GM12878 (cell line): ENCODE measurements around the gene MTRR. TPM values are rescaled to one million over a fixed set of nuclear protein-coding genes. Genes with fewer than 3 reads are reported as not detected.

Source experiments
- ATAC-seq: fragments of 200-7000 bp; cut with Tn5 transposase; 3 replicates; pipeline ENCODE4 v1.9.1; 2020; ENCODE audit warnings: mild to moderate bottlenecking, moderate library complexity
- BruUV-seq: library from RNA; stranded (reverse); fragments of 400-500 nt; replicated peaks from 2 replicates; lab custom pipeline; 2021; lab: Mats Ljungman, UMichigan
- CTCF ChIA-PET: fragments of 300-600 bp; sonication (Branson Sonifier 250); formaldehyde crosslinking; extraction: SDS; loops from one replicate; lab custom pipeline; 2021; ENCODE audit warnings: inconsistent platforms; lab: Yijun Ruan, JAX
- POLR2A ChIA-PET: fragments of 350-600 bp; formaldehyde crosslinking; extraction: SDS; loops from one replicate; lab custom pipeline; 2021; ENCODE audit warnings: inconsistent platforms; lab: Charles Lee
- RAD21 ChIA-PET: fragments of 300-600 bp; sonication (Branson Sonifier 250); formaldehyde crosslinking; loops from one replicate; lab custom pipeline; 2023; ENCODE audit warnings: antibody characterized with exemption; ENCODE audit not compliant: unreplicated experiment; lab: Charles Lee
- SMC1A ChIA-PET: fragments of 300-600 bp; sonication (Branson Sonifier 250); formaldehyde crosslinking; loops from one replicate; lab custom pipeline; 2023; ENCODE audit not compliant: unreplicated experiment, uncharacterized antibody; lab: Charles Lee
- DNase-seq: peaks from one replicate; pipeline ENCODE4 v3.0.0-alpha.2; 2011; ENCODE audit warnings: low read depth, low spot score
- FAIRE-seq: peaks from 3 replicates; lab custom pipeline; 2011; peaks lifted over from hg19 to GRCh38; lab: Jason Lieb, UNC
- H2AFZ ChIP-seq: 2 replicates; pipeline ENCODE4 v1.6.0; 2011; ENCODE audit warnings: low read depth, low read length, control low read depth; ENCODE audit not compliant: control insufficient read depth
- H3K27ac ChIP-seq: 2 replicates; pipeline ENCODE4 v1.5.1; 2011; ENCODE audit warnings: control low read depth; ENCODE audit not compliant: control insufficient read depth, insufficient read depth
- H3K27me3 ChIP-seq, 2 experiments: replicated peaks in 1 of 2; 2 replicates each; pipeline versions ENCODE4 v1.6.0 to v1.6.1; 2011; ENCODE audit warnings: low read length in 1 of 2; ENCODE audit not compliant: control insufficient read depth in 2 of 2, insufficient read depth in 2 of 2
- H3K36me3 ChIP-seq, 2 experiments: 2 replicates each; pipeline ENCODE4 v1.5.1; 2011; ENCODE audit warnings: low read length in 1 of 2; ENCODE audit not compliant: control insufficient read depth in 2 of 2, insufficient read depth in 2 of 2
- H3K4me1 ChIP-seq: 2 replicates; pipeline ENCODE4 v1.6.1; 2011; ENCODE audit warnings: mild to moderate bottlenecking, low read length, moderate library complexity, mixed read lengths; ENCODE audit not compliant: control insufficient read depth, insufficient read depth
- H3K4me2 ChIP-seq: 2 replicates; pipeline ENCODE4 v1.6.0; 2011; ENCODE audit warnings: control low read depth; ENCODE audit not compliant: control insufficient read depth, insufficient read depth
- H3K4me3 ChIP-seq: fragments of 200-600 bp; sonication (generic); 2 replicates; pipeline ENCODE4 v1.5.1; 2016
- H3K79me2 ChIP-seq: 2 replicates; pipeline ENCODE4 v1.6.0; 2011; ENCODE audit warnings: low read length; ENCODE audit not compliant: control insufficient read depth, insufficient read depth
- H3K9ac ChIP-seq: 2 replicates; pipeline ENCODE4 v1.8.0; 2011; ENCODE audit warnings: low read length, control low read depth, mixed read lengths; ENCODE audit not compliant: control insufficient read depth, insufficient read depth
- H3K9me3 ChIP-seq: replicated peaks from 3 replicates; pipeline ENCODE4 v1.5.1; 2011; ENCODE audit warnings: mild to moderate bottlenecking, low read length; ENCODE audit not compliant: control insufficient read depth, insufficient read depth
- H4K20me1 ChIP-seq: 2 replicates; pipeline ENCODE4 v1.6.0; 2011; ENCODE audit not compliant: control insufficient read depth, insufficient read depth
- ATF7 ChIP-seq: fragments of 450-650 bp; IDR thresholded peaks from 2 replicates; pipeline ENCODE4 v1.6.1; 2016; ENCODE audit warnings: low read depth, mild to moderate bottlenecking
- BCLAF1 ChIP-seq: fragments of 450-650 bp; IDR thresholded peaks from 2 replicates; pipeline ENCODE4 v1.6.1; 2017; ENCODE audit warnings: antibody characterized with exemption, mild to moderate bottlenecking, moderate library complexity
- BHLHE40 ChIP-seq, 2 experiments: fragments of 450-650 bp in 1 of 2; IDR thresholded peaks; 2 replicates each; pipeline ENCODE4 v1.6.1; 2011 to 2017; ENCODE audit warnings: low read depth in 2 of 2, borderline replicate concordance in 1 of 2, improper control_type of control experiment in 1 of 2, low read length in 1 of 2, mild to moderate bottlenecking in 1 of 2
- BRCA1 ChIP-seq: IDR thresholded peaks from 2 replicates; pipeline ENCODE4 v1.6.1; 2011; ENCODE audit warnings: low read depth, low read length, improper control_type of control experiment
- GATAD2B ChIP-seq: fragments of 450-650 bp; conservative IDR thresholded peaks from 2 replicates; pipeline ENCODE4 v1.6.1; 2017; ENCODE audit warnings: low read depth, mild to moderate bottlenecking, moderate library complexity
- IRF4 ChIP-seq: IDR thresholded peaks from 2 replicates; pipeline ENCODE4 v1.6.1; 2011; ENCODE audit warnings: low read depth, low read length
- KAT2A ChIP-seq: conservative IDR thresholded peaks from 2 replicates; pipeline ENCODE4 v1.6.1; 2011; ENCODE audit warnings: low read depth, low read length; ENCODE audit not compliant: control insufficient read depth
- MEF2A ChIP-seq: IDR thresholded peaks from 2 replicates; pipeline ENCODE4 v1.6.1; 2011; ENCODE audit warnings: low read depth, mild to moderate bottlenecking, low read length, moderate library complexity; ENCODE audit not compliant: insufficient read depth
- MYB ChIP-seq: fragments of 150-350 bp; IDR thresholded peaks from 2 replicates; pipeline ENCODE4 v1.6.1; 2014; ENCODE audit warnings: mild to moderate bottlenecking, low read depth, low read length, borderline replicate concordance
- PBX3 ChIP-seq: IDR thresholded peaks from 2 replicates; pipeline ENCODE4 v1.6.1; 2011; ENCODE audit warnings: mild to moderate bottlenecking, low read depth, low read length, moderate library complexity; ENCODE audit not compliant: insufficient replicate concordance
- POLR2AphosphoS2 ChIP-seq: IDR thresholded peaks from 2 replicates; pipeline ENCODE4 v1.6.1; 2011; ENCODE audit warnings: low read depth, mild to moderate bottlenecking, low read length, improper control_type of control experiment, moderate library complexity
- RELB ChIP-seq: fragments of 450-650 bp; IDR thresholded peaks from 2 replicates; pipeline ENCODE4 v1.6.1; 2017; ENCODE audit warnings: low read depth, mild to moderate bottlenecking, moderate library complexity
- RFX5 ChIP-seq: IDR thresholded peaks from 2 replicates; pipeline ENCODE4 v1.6.1; 2011; ENCODE audit warnings: low read depth, low read length, improper control_type of control experiment
- ZNF217 ChIP-seq: fragments of 450-650 bp; IDR thresholded peaks from 2 replicates; pipeline ENCODE4 v1.6.1; 2017; ENCODE audit warnings: antibody characterized with exemption, mild to moderate bottlenecking
- WGBS: methylation state at CpG from one replicate; pipeline ENCODE4 v1.1.6; 2016; ENCODE audit warnings: low lambda C conversion rate; ENCODE audit not compliant: insufficient replicate concordance, insufficient coverage; ENCODE audit errors: missing lambda C conversion rate; 5-methylcytosine and 5-hydroxymethylcytosine counted together
- in situ Hi-C: fragments of 300-500 bp; cut with MboI; formaldehyde crosslinking; loops from 9 replicates; pipeline ENCODE4 v1.14.3; 2018; ENCODE audit warnings: mixed read lengths
- intact Hi-C: fragments of 100-400 bp; cut with micrococcal nuclease; formaldehyde crosslinking; loops from one replicate; pipeline ENCODE4 v1.14.2; 2022; ENCODE audit not compliant: unreplicated experiment
- polyA plus RNA-seq, 11 experiments: library from polyadenylated mRNA; depleted of rRNA in 4 of 11; unstranded in 6 of 11; stranded (reverse) in 5 of 11; fragments of >200 nt; fragmentation: Nextera tagmentation in 4 of 11; fragmentation: Illumina TruSeq in 1 of 11; extraction: Ambion mirVana in 4 of 11; extraction: Trizol in 1 of 11; gene quantifications; 1 replicate in 1 of 11; 2 replicates in 10 of 11; pipeline versions ENCODE4 v1.2.1 to v1.2.3, GENCODE V29; 2011 to 2016; ENCODE audit warnings: inconsistent platforms in 2 of 11, missing spikeins in 2 of 11, low read depth in 1 of 11
- total RNA-seq, 4 experiments: library from RNA; depleted of rRNA in 3 of 4; stranded (reverse); fragments of >200 nt in 3 of 4; fragmentation: Illumina TruSeq in 1 of 4; extraction: Trizol in 1 of 4; gene quantifications; 2 replicates each; pipeline versions ENCODE4 v1.2.1 to v1.2.3, GENCODE V29; 2013 to 2021
- TF ChIP-seq, protein P1 (sequence below): fragments of 450-650 bp; IDR thresholded peaks from 2 replicates; pipeline ENCODE4 v1.6.1; 2017; ENCODE audit warnings: mild to moderate bottlenecking, moderate library complexity

MTRR gene
- total and polyA plus RNA-seq, 10 of the 15 experiments (the other 5 are each of a cell fraction or from before 2014, with no cell fraction given) = 13.8 to 76.9 (median 38.0) TPM

DNA sequence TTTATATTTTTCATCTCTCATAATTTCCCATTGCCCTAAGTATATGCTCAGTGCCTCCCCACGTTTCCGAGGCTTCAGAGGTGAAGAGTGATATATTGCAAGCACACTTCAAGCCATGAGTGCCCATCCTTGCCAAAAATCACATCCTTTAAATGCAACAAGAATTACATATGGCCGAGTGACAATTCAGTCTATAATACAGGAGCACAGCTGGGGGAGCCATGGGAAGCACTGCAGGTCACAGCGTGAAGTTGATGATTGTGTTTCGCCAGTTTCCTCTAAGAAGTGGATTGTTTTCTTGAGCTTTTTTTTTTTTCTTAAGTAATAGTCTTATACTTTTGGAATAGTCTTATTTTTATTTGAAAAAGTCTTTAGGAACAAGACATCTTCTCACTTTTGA is 61.1 kb downstream of the MTRR start:
- no peaks in the 10 kb centered on the region for H3K4me1 ChIP-seq
- DNase-seq (no peak), FAIRE-seq (no peak), ATAC-seq (no peak)
- H3K36me3 ChIP-seq = no peaks in the 10 kb centered on the region
- no TSS peak for BruUV-seq
- intact Hi-C loops (no loop called here), in situ Hi-C loops (no loop called here)
- no peak overlapping the region for H3K9ac ChIP-seq
- no peaks in the 10 kb centered on the region; a peak in 1 of 4 replicates for H3K27me3 ChIP-seq
- POLR2A ChIA-PET = no interaction called here
- RAD21 ChIA-PET = no interaction called here
- TF ChIP-seq RFX5 (no peak), KAT2A (no peak), BCLAF1 (no peak), GATAD2B (no peak), ZNF217 (no peak), MEF2A (no peak), POLR2AphosphoS2 (no peak), IRF4 (no peak), BHLHE40 (IDR thresholded peaks at IDR 0.05; ENCODE audit: borderline replicate concordance in 1 of 2, low read depth in 2 of 2, low read length in 1 of 2) (no peak), ATF7 (no peak), MYB (no peak), PBX3 (no peak), BRCA1 (no peak), RELB (no peak)
- TF ChIP-seq, protein P1, sequence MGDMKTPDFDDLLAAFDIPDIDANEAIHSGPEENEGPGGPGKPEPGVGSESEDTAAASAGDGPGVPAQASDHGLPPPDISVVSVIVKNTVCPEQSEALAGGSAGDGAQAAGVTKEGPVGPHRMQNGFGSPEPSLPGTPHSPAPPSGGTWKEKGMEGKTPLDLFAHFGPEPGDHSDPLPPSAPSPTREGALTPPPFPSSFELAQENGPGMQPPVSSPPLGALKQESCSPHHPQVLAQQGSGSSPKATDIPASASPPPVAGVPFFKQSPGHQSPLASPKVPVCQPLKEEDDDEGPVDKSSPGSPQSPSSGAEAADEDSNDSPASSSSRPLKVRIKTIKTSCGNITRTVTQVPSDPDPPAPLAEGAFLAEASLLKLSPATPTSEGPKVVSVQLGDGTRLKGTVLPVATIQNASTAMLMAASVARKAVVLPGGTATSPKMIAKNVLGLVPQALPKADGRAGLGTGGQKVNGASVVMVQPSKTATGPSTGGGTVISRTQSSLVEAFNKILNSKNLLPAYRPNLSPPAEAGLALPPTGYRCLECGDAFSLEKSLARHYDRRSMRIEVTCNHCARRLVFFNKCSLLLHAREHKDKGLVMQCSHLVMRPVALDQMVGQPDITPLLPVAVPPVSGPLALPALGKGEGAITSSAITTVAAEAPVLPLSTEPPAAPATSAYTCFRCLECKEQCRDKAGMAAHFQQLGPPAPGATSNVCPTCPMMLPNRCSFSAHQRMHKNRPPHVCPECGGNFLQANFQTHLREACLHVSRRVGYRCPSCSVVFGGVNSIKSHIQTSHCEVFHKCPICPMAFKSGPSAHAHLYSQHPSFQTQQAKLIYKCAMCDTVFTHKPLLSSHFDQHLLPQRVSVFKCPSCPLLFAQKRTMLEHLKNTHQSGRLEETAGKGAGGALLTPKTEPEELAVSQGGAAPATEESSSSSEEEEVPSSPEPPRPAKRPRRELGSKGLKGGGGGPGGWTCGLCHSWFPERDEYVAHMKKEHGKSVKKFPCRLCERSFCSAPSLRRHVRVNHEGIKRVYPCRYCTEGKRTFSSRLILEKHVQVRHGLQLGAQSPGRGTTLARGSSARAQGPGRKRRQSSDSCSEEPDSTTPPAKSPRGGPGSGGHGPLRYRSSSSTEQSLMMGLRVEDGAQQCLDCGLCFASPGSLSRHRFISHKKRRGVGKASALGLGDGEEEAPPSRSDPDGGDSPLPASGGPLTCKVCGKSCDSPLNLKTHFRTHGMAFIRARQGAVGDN = no peak
- no peaks in the 10 kb centered on the region for H3K9me3 ChIP-seq
- H3K4me2 ChIP-seq = no peak overlapping the region
- CTCF ChIA-PET = interaction anchor here (0.6 to 3.8 kb wide), 7 partner anchors 9 to 1277 kb away, joined by 3 to 18 read pairs (median 4); no protein-coding TSS in a partner anchor
- SMC1A ChIA-PET = interaction anchor here (1.2 to 4.5 kb wide), 2 partner anchors 8 to 42 kb away, joined by 4 to 15 read pairs; no protein-coding TSS in a partner anchor
- H2AFZ ChIP-seq = no peak overlapping the region
- H3K79me2 ChIP-seq = no peaks in the 10 kb centered on the region
- no peak overlapping the region for H3K27ac ChIP-seq
- no peaks in the 10 kb centered on the region; the same call in 1 of the 2 replicates for H4K20me1 ChIP-seq
- 18% methylated on average over 5 of the region's 5 CpGs for WGBS
- no peak overlapping the region for H3K4me3 ChIP-seq
